GM12874 (cell line): ENCODE data around the gene DEAF1.

Experiments used
- TF ChIP-seq, protein P1 (sequence below): IDR thresholded peaks from 2 replicates; pipeline ENCODE4 v1.5.1; 2011; ENCODE audit warnings: low read depth, mild to moderate bottlenecking, control low read depth, low read length, moderate library complexity; ENCODE audit not compliant: insufficient read depth

DEAF1 gene

DNA sequence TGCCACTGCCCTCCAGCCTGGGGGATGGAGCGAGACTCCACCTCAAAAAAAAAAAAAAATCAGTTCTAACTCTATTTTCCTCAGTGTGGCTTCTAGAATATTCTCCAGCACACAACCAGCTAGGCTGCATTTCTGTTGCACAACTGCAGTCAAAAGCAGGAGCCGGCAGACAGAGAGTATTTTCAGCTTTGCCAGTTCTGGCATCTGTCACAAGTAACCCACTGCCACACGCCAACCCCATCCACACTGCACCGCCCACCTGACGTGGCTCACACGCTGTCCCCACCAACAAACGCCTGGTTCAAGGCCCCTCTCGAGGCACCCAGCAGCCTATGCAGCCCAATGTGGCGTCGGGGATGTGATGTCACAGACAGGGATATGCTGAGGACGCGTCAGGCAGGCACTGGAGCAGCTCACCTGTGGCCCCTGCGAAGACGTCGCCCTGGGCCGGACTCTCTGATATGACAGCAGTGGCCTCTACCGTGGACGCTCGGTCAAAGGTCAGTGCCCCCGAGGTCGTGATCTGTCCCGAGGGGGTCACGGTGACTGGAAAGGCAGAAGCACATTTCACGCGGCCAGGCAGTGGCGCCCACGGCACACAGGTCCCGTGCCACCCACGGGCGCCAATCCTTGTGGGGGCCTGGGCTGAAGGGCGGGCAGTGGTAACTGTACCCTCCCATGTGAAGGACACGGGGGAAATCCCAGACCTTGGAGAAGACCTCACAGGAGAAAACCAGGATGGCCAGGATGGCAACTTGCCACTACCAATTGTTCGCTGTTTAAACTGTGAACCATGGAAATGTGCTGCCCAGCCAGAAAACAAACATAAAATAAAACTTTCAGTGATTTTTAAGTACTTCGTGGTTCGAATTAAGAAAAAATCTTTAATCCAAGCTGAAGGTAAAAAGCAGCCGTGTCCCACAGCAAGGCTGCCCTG is 15.5 kb downstream of the DEAF1 start:
- TF ChIP-seq, protein P1, sequence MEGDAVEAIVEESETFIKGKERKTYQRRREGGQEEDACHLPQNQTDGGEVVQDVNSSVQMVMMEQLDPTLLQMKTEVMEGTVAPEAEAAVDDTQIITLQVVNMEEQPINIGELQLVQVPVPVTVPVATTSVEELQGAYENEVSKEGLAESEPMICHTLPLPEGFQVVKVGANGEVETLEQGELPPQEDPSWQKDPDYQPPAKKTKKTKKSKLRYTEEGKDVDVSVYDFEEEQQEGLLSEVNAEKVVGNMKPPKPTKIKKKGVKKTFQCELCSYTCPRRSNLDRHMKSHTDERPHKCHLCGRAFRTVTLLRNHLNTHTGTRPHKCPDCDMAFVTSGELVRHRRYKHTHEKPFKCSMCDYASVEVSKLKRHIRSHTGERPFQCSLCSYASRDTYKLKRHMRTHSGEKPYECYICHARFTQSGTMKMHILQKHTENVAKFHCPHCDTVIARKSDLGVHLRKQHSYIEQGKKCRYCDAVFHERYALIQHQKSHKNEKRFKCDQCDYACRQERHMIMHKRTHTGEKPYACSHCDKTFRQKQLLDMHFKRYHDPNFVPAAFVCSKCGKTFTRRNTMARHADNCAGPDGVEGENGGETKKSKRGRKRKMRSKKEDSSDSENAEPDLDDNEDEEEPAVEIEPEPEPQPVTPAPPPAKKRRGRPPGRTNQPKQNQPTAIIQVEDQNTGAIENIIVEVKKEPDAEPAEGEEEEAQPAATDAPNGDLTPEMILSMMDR, result no peak

GRCh38 chr11:678297-678696 is 16.7 kb downstream of the DEAF1 start:
- TF ChIP-seq, protein P1, result no peak

GRCh38 chr11:674406-674805 is 20.6 kb downstream of the DEAF1 start:
- TF ChIP-seq, protein P1, result no peak

DNA sequence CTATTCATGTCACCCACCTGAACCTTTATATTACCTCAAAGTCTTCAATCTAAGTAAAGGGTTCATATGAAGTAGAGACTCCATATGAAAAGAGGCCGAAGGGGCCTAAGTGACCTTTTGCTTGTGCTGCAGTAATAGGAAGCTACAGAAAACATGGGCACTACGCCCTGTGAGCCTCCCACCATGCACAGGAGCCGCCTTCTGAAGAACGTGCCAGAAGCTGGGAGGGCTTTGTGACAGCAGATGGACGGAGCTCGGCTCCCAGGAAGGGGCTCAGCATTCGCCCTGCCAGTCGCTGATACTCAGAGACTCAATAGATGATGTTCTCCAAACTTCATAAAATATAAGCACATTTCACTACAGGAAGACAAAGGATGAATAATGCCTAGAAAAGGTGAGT is 21.2 kb downstream of the DEAF1 start:
- TF ChIP-seq, protein P1, result no peak

GRCh38 chr11:665704-666281 is 29.2 kb downstream of the DEAF1 start:
- TF ChIP-seq, protein P1, result no peak

DNA sequence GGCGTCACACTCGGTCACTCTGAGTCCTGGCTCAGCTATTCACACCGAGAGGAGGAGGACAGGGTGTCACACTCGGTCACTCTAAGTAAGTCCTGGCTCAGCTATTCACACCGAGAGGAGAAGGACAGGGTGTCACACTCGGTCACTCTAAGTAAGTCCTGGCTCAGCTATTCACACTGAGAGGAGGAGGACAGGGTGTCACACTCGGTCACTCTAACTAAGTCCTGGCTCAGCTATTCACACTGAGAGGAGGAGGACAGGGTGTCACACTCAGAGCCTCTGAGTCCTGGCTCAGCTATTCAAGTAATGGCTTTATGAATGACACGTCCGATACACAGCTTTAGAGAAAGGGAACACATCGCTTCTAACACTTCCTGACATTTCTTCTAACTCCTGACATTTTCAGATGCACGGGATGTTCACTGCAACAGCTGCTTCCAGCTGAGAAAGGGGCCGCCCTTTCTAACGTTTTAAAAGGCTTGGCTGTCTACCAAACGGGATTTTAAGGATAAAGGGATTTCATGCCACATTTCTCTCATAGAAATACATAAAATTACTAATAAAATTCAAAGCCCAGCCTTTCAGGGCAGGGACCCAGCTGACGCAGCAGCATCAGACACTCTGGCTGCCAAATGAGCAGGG is 29.8 kb downstream of the DEAF1 start:
- TF ChIP-seq, protein P1, result no peak

GRCh38 chr11:662689-663274 is 32.2 kb downstream of the DEAF1 start:
- TF ChIP-seq, protein P1, result peak; percentile 83
